Thoracic aorta (tissue), 2 donors: ENCODE results near the gene CLRN1. TPM values are rescaled to one million over a fixed set of nuclear protein-coding genes. Genes with fewer than 3 reads are reported as not detected.

Source experiments
- ATAC-seq: fragments of 150-250 bp; one replicate; pipeline ENCODE4 v1.8.0; 2017; ENCODE audit warnings: low read depth; ENCODE audit not compliant: insufficient number of reproducible peaks, low FRiP score
- DNase-seq: peaks from one replicate; pipeline ENCODE4 v3.0.0-alpha.2; 2020; ENCODE audit warnings: low spot score
- H3K27ac ChIP-seq, 2 donors: fragments of 200-600 bp; sonication (generic); 1 replicate in 1 of 2; 2 replicates in 1 of 2; pipeline ENCODE4 v1.5.1; 2016; ENCODE audit warnings: mild to moderate bottlenecking in 2 of 2, moderate library complexity in 2 of 2
- H3K27me3 ChIP-seq: fragments of 200-600 bp; sonication (generic); replicated peaks from 2 replicates; pipeline ENCODE4 v1.6.0; 2016; ENCODE audit warnings: mild to moderate bottlenecking; ENCODE audit not compliant: insufficient read depth
- H3K36me3 ChIP-seq: fragments of 200-600 bp; sonication (generic); one replicate; pipeline ENCODE4 v1.5.1; 2016
- H3K4me1 ChIP-seq, 2 donors: fragments of 200-600 bp; sonication (generic); 1 replicate in 1 of 2; 2 replicates in 1 of 2; pipeline versions ENCODE4 v1.5.1 to v1.6.0; 2016; ENCODE audit warnings: low read depth in 2 of 2, mild to moderate bottlenecking in 1 of 2; ENCODE audit not compliant: control insufficient read depth in 1 of 2
- H3K4me3 ChIP-seq: fragments of 200-600 bp; sonication (generic); 2 replicates; pipeline ENCODE4 v1.5.1; 2016; ENCODE audit warnings: mild to moderate bottlenecking
- H3K9me3 ChIP-seq: fragments of 200-600 bp; sonication (generic); 2 replicates; pipeline ENCODE4 v1.5.1; 2016
- CTCF ChIP-seq: fragments of 200-600 bp; sonication (generic); IDR thresholded peaks from one replicate; pipeline ENCODE4 v1.5.1; 2019; ENCODE audit warnings: antibody characterized with exemption
- total RNA-seq, 2 donors: library from RNA; depleted of rRNA; stranded (reverse); fragments of >200 nt; gene quantifications; one replicate each; pipeline versions ENCODE4 v1.1.0 to v1.2.3, GENCODE V29; 2016

The CLRN1 gene
- total RNA-seq, 2 donors from 2014 or later: not detected

- DNase-seq: no peak
- Histone ChIP-seq H3K4me3 (no peak overlapping the region), H3K4me1 (no peaks in the 10 kb centered on the region), H3K27me3 (no peaks in the 10 kb centered on the region), H3K36me3 (no peaks in the 10 kb centered on the region), H3K27ac (no peak overlapping the region), H3K9me3 (no peaks in the 10 kb centered on the region)
- TF ChIP-seq CTCF: no peak
- ATAC-seq: no peak
Observed at GRCh38 chr3:150961949-150962348, 10.6 kb downstream of the CLRN1 start.

DNA sequence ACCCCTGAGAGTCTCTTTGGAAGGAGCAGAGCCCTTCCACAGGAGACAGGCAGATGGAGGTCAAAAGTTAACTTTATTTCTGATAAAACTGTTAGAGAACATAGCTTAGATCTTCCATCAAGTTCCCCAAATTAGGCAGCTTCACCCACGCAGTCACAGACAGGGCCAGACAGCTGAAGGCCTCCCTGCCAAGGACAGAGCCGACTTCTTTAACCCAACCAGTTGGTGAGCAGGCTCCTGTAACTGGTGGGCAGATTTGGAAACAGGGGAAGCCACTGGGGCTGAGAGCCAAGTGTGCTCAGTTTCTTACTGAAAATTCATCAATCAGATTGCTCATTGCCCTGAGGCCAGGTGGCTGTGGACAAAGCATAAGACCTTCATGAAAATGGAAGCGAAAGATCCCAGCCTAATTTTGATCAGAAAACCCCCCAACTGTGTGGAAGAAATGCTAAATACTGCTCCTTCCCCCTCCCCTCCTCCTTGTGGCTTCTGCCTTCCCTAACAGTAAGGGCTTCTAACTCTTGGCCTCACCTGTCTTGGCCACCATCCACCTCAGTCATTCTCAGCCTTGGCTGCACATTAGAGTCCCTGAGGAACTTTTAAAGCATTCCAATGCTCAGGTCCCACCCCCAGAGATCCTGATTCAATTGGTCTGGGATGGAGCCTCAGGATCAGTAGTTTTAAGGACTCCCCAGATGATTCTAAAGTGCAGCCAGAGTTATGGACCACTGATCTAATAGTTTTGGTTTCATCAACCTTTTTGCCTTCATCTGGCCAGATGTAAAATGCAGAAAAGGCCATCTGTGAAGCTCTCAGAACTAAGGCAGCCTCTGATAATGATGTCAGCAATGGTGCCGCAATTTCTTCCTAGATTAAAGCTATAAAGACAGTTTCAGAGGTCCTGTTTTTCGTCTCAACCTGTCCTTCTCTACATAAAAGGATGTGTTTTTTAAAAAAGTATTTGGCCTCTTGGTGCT lies 11.5 kb downstream of the CLRN1 start:
- H3K27me3 ChIP-seq: no peaks in the 10 kb centered on the region
- H3K4me1 ChIP-seq: no peaks in the 10 kb centered on the region
- H3K9me3 ChIP-seq: no peaks in the 10 kb centered on the region
- DNase-seq (no peak), ATAC-seq (no peak)
- H3K36me3 ChIP-seq: no peaks in the 10 kb centered on the region
- no peak for TF ChIP-seq CTCF
- H3K4me3 ChIP-seq: no peak overlapping the region
- H3K27ac ChIP-seq: no peak overlapping the region

DNA sequence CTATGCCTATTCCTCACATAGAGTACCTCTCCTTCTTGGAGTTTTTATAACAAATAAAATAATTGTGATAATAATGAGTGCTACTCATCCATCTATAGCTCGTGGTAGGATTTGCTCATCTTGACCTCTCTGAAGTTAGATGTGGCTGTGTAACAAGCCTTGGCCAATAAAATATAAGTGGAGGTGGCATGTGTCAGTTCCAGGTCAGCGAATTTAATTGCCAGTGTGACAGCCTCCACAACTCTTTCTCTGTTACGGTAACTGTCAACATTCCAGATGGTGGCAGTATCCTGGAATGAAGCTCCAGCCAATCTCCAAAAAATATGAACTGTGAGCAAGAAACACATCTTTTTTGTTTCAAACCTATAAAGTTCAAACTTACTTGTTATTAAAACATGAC lies 13.8 kb downstream of the CLRN1 start:
- ATAC-seq: no peak
- TF ChIP-seq CTCF: no peak
- no peak for DNase-seq
- H3K27me3 ChIP-seq: no peaks in the 10 kb centered on the region
- H3K4me3 ChIP-seq: no peak overlapping the region
- H3K36me3 ChIP-seq: no peaks in the 10 kb centered on the region
- no peaks in the 10 kb centered on the region for H3K4me1 ChIP-seq
- H3K9me3 ChIP-seq: no peaks in the 10 kb centered on the region
- H3K27ac ChIP-seq: no peak overlapping the region

- TF ChIP-seq CTCF: no peak
- Histone ChIP-seq H3K27ac (no peak overlapping the region), H3K27me3 (no peaks in the 10 kb centered on the region), H3K4me1 (no peaks in the 10 kb centered on the region), H3K36me3 (no peaks in the 10 kb centered on the region), H3K9me3 (no peaks in the 10 kb centered on the region), H3K4me3 (no peak overlapping the region)
- ATAC-seq (no peak), DNase-seq (no peak)
Observed at GRCh38 chr3:150956376-150956775, 16.2 kb downstream of the CLRN1 start.

- Histone ChIP-seq H3K9me3 (no peaks in the 10 kb centered on the region), H3K4me1 (no peaks in the 10 kb centered on the region), H3K36me3 (no peaks in the 10 kb centered on the region), H3K27me3 (no peaks in the 10 kb centered on the region), H3K27ac (no peak overlapping the region), H3K4me3 (no peak overlapping the region)
- no peak for ATAC-seq
- TF ChIP-seq CTCF: no peak
- DNase-seq: no peak
Observed at GRCh38 chr3:150951923-150952322, 20.6 kb downstream of the CLRN1 start.
